Esophagus muscularis mucosa (tissue), 4 donors: ENCODE data around the gene CCDC78. TPM values are rescaled to one million over a fixed set of nuclear protein-coding genes. Genes with fewer than 3 reads are reported as not detected.

Experiments
- DNase-seq: peaks from one replicate; pipeline ENCODE4 v3.0.0-alpha.2; 2017; ENCODE audit errors: extremely low spot score
- H3K27ac ChIP-seq, 4 donors: fragments of 200-600 bp; sonication (generic); replicated peaks in 1 of 4; 1 replicate in 3 of 4; 2 replicates in 1 of 4; pipeline ENCODE4 v1.5.1; 2016 to 2019; ENCODE audit warnings: mild to moderate bottlenecking in 1 of 4
- H3K27me3 ChIP-seq, 4 donors: fragments of 200-600 bp; sonication (generic); one replicate each; pipeline versions ENCODE4 v1.5.1 to v1.6.0; 2016 to 2019
- H3K36me3 ChIP-seq, 4 donors: fragments of 200-600 bp; sonication (generic); one replicate each; pipeline ENCODE4 v1.5.1; 2016 to 2019
- H3K4me1 ChIP-seq, 4 donors: fragments of 200-600 bp; sonication (generic); one replicate each; pipeline ENCODE4 v1.5.1; 2016 to 2019
- H3K4me3 ChIP-seq, 4 donors: fragments of 200-600 bp; sonication (generic); 1 replicate in 2 of 4; 2 replicates in 2 of 4; pipeline ENCODE4 v1.5.1; 2016 to 2019; ENCODE audit warnings: mild to moderate bottlenecking in 4 of 4, moderate library complexity in 1 of 4
- H3K9me3 ChIP-seq, 4 donors: fragments of 200-600 bp; sonication (generic); 1 replicate in 3 of 4; 2 replicates in 1 of 4; pipeline ENCODE4 v1.5.1; 2016 to 2019
- EP300 ChIP-seq: sonication (generic); formaldehyde crosslinking; IDR thresholded peaks from one replicate; pipeline ENCODE4 v1.6.1; 2017; ENCODE audit warnings: antibody characterized with exemption
- POLR2A ChIP-seq: fragments of 450-650 bp; IDR thresholded peaks from one replicate; pipeline ENCODE4 v1.6.1; 2017; ENCODE audit warnings: antibody characterized with exemption, moderate library complexity, mild to moderate bottlenecking, low read depth
- POLR2AphosphoS5 ChIP-seq, 2 donors: sonication (generic); formaldehyde crosslinking; IDR thresholded peaks; one replicate each; pipeline ENCODE4 v1.6.1; 2017; ENCODE audit warnings: antibody characterized with exemption in 2 of 2
- WGBS: methylation state at CpG from one replicate; pipeline ENCODE4 v1.1.5; 2018; 5-methylcytosine and 5-hydroxymethylcytosine counted together
- intact Hi-C: fragments of 100-400 bp; cut with DNase I; formaldehyde crosslinking; loops from one replicate; pipeline ENCODE4 v1.15.1; 2023
- total RNA-seq, 4 donors: library from RNA; depleted of rRNA; stranded (reverse); fragments of >200 nt; gene quantifications; one replicate each; pipeline versions ENCODE4 v1.1.0 to v1.2.1, GENCODE V29; 2016
- TF ChIP-seq, protein P1 (sequence below), 3 experiments: fragments of 200-600 bp in 2 of 3; fragments of 450-650 bp in 1 of 3; sonication (generic) in 2 of 3; IDR thresholded peaks; one replicate each; pipeline ENCODE4 v1.5.1; 2017 to 2019; ENCODE audit warnings: antibody characterized with exemption in 3 of 3, mild to moderate bottlenecking in 2 of 3, moderate library complexity in 1 of 3

Gene CCDC78
- total RNA-seq, 4 donors from 2014 or later: 0.33 to 2.5 (median 0.61) TPM

DNA sequence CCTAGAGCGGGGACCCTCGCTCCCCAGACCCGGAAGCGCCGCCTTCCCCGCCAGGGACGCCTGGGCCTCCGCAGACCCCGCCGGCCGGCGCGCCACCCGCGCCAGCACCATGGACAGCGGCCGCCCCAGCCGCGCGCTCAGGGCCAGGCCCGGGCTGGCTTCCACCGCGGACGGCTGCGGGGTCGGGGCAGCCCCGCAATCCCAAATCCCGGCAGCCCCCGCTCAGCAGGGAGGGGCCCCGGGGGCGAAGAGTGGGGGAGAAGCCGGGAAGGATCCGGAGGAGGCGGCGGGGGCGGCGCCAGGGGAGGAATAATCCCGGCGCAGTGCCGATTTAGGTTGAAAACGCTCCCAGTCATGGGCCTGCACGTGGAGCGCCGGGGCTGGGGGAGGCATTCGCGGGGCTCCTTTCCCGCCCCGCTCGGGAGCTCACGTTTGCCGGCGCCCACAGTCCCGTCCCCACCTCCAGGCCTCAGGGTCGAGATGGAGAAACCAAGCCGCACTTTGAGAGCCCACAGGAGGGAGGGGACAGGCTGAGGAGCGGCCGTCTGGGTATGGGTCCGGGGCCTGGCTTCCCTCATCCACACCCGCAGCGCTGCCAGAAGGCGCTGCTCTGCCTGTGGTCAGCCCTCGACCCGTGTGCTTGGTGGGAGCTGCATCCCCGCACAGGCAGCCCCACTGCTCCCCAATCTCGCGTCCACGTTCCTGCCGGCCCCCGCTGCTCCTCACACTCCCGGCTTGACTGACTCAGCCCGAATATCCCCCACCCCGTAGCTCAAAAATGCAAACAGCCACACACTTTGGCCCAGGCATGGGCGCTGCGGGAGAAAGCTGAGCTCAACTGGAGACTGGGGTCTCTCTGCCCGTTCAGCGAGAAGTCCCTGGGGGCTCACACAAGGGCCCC, 25.3 kb downstream of the CCDC78 start:
- 32% methylated on average over 27 of the region's 76 CpGs for WGBS
- TF ChIP-seq POLR2AphosphoS5 (IDR thresholded peaks at IDR 0.05) (no peak), POLR2A (no peak), EP300 (no peak)
- TF ChIP-seq, protein P1, sequence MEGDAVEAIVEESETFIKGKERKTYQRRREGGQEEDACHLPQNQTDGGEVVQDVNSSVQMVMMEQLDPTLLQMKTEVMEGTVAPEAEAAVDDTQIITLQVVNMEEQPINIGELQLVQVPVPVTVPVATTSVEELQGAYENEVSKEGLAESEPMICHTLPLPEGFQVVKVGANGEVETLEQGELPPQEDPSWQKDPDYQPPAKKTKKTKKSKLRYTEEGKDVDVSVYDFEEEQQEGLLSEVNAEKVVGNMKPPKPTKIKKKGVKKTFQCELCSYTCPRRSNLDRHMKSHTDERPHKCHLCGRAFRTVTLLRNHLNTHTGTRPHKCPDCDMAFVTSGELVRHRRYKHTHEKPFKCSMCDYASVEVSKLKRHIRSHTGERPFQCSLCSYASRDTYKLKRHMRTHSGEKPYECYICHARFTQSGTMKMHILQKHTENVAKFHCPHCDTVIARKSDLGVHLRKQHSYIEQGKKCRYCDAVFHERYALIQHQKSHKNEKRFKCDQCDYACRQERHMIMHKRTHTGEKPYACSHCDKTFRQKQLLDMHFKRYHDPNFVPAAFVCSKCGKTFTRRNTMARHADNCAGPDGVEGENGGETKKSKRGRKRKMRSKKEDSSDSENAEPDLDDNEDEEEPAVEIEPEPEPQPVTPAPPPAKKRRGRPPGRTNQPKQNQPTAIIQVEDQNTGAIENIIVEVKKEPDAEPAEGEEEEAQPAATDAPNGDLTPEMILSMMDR (IDR thresholded peaks at IDR 0.05): no peak
- no peaks in the 10 kb centered on the region for H3K9me3 ChIP-seq
- H3K36me3 ChIP-seq: no peaks in the 10 kb centered on the region
- no peak overlapping the region for H3K4me3 ChIP-seq
- H3K27me3 ChIP-seq: peaks cover 0 to 99% (median 61%) of the 10 kb centered on the region in 4 donors
- DNase-seq: no peak
- H3K27ac ChIP-seq: no peak overlapping the region
- H3K4me1 ChIP-seq: peaks cover 0 to 33% (median 17%) of the 10 kb centered on the region in 4 donors
- intact Hi-C loops: no loop called here

DNA sequence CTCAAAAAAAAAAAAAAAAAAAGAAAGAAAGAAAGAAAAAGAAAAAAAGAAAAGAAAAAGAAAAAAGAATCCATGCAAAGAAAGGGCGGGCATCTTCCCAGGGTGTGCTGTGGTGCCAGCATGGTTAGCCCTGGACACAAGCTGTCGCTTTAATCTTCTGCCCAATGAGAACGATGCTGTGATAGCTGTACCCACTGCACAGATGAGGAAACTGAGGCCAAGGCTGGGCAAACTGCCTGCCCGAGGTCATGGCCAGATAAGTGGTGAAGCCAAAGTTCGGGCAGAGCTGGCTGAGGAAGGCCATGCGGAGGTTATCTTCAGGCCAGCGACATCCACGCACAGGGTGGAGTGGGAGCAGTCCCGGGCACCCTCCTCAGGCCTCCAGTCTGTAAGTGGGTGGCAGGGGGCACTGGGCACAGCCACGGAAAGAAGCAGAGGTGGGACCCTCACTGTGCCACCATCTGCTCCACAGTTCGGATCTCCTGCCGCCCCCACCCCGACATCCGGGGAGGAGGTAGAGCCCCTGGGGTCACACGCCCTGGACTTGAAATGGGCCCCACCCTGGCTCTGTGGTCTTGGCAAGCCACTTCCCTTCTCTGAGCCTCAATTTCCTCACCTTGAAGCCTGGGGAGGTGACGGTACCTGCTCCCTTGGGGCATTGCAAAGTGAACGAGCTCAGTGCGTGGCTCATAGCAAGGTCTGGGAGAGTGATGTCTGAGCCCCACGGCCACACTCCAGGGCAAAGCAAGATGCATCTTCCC, 27.2 kb downstream of the CCDC78 start:
- peaks cover 14 to 37% (median 28%) of the 10 kb centered on the region in 4 donors for H3K4me1 ChIP-seq
- intact Hi-C loops: no loop called here
- H3K36me3 ChIP-seq: no peaks in the 10 kb centered on the region
- H3K4me3 ChIP-seq: no peak overlapping the region
- no peak for DNase-seq
- H3K9me3 ChIP-seq: no peaks in the 10 kb centered on the region
- H3K27ac ChIP-seq: no peak overlapping the region
- 73% methylated on average over 18 of the region's 19 CpGs for WGBS
- peaks cover 2 to 100% (median 65%) of the 10 kb centered on the region in 4 donors for H3K27me3 ChIP-seq
- TF ChIP-seq, protein P1 (IDR thresholded peaks at IDR 0.05): no peak
- no peak for TF ChIP-seq POLR2AphosphoS5 (IDR thresholded peaks at IDR 0.05)
- no peak for TF ChIP-seq POLR2A
- TF ChIP-seq EP300: no peak

DNA sequence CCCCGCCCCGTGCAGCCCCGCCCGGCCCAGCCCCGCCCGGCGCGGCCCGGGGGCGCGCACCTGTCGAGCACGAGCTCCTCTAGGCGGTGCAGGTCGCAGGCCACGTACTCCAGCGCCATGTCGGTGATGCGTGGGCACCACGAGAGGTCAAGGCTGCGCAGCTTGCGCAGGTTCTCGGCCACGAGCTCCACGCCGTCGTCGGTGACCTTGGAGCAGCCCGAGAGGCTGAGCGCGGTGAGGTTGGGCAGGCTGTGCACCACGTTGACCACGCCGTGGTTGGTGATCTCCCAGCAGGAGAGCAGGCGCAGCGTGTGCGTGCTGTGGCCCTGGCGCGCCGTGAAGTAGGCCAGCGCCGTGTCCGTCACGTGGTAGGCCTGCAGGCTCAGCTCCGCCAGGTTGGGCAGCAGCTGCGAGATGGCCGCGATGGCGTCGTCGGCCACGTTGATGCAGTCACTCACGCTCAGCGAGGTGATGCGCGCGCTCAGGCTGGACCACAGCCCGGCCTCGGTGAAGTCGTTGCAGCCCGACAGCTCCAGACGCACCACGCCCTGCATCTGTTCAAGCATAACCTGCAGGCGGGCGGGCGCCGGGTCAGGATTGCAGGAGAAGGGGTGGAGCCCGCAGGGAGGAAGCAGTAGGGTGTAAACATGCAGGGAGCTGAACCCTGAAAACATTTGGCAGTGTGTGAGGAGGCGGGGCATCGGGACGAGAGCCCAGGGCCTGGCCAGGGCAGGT, 30.7 kb downstream of the CCDC78 start:
- Histone ChIP-seq H3K4me3 (peak overlapping the region; percentile 1 to 45 (median 20)), H3K27me3 (peaks cover 9 to 84% (median 45%) of the 10 kb centered on the region in 4 donors), H3K9me3 (no peaks in the 10 kb centered on the region), H3K27ac (no peak overlapping the region), H3K4me1 (peaks cover 17 to 39% (median 31%) of the 10 kb centered on the region in 4 donors), H3K36me3 (no peaks in the 10 kb centered on the region)
- intact Hi-C loops: no loop called here
- WGBS: 20% methylated on average over 17 of the region's 71 CpGs
- TF ChIP-seq EP300 (no peak), POLR2A (no peak), POLR2AphosphoS5 (IDR thresholded peaks at IDR 0.05) (no peak)
- TF ChIP-seq, protein P1 (IDR thresholded peaks at IDR 0.05): no peak
- DNase-seq: no peak

DNA sequence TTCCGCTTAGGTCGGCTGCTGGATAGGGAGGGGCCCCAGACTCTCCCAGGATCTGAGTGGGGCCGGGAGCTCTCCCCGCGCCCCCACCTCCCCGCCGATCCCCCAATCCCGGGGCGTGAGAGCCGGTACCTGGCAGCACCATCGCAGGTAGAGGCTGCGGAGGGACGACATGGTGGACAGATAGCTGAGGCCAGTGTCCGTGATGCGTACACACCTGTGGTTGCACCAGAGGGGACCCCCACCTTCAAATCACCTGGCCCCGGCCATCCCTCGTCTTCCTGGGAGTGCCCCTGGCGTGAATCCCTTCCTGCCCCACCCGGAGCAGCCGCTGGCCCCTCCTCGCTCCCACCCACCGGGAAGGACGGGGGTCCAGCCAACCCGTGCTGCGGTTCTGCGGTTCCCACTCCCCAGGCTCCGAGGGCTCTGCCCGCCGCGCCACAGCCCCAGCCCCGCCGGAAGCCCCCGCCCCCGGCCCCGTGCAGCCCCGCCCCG, 31.3 kb downstream of the CCDC78 start:
- DNase-seq: no peak
- 7% methylated on average over 2 of the region's 37 CpGs for WGBS
- H3K27me3 ChIP-seq: peaks cover 9 to 78% (median 40%) of the 10 kb centered on the region in 4 donors
- H3K36me3 ChIP-seq: no peaks in the 10 kb centered on the region
- no peaks in the 10 kb centered on the region for H3K9me3 ChIP-seq
- no peak overlapping the region for H3K27ac ChIP-seq
- peaks cover 17 to 40% (median 31%) of the 10 kb centered on the region in 4 donors for H3K4me1 ChIP-seq
- peak overlapping the region in 1 of 4 donors; percentile 45 for H3K4me3 ChIP-seq
- intact Hi-C loops: no loop called here
- no peak for TF ChIP-seq POLR2AphosphoS5 (IDR thresholded peaks at IDR 0.05)
- no peak for TF ChIP-seq EP300
- TF ChIP-seq POLR2A: no peak
- TF ChIP-seq, protein P1 (IDR thresholded peaks at IDR 0.05): no peak
